HG02571 (cell line): ENCODE results near the gene CGN.

Experiments used
- ATAC-seq: cut with Tn5 transposase; IDR thresholded peaks from one replicate; pipeline ENCODE4 v1.9.1; 2021; ENCODE audit warnings: mild to moderate bottlenecking, moderate library complexity; ENCODE audit not compliant: unreplicated experiment

Gene CGN

GRCh38 chr1:151585622-151586021 lies 74.4 kb downstream of the CGN start:
- ATAC-seq, result no peak
